Measurements from ENCODE around the gene SMOC2.

GRCh38 chr6:168527451-168528210 is 86.6 kb downstream of the SMOC2 start:
- TF ChIP-seq EP300 (conservative IDR thresholded peaks at IDR 0.05; ENCODE audit: poor library complexity, severe bottlenecking): no peak
- no peak for TF ChIP-seq CTCF (IDR thresholded peaks at IDR 0.05; ENCODE audit: poor library complexity, severe bottlenecking)
- TF ChIP-seq POLR2AphosphoS5 (IDR thresholded peaks at IDR 0.05): no peak
- TF ChIP-seq MXI1 (conservative IDR thresholded peaks at IDR 0.05; ENCODE audit: poor library complexity, severe bottlenecking): no peak
- no peak for TF ChIP-seq RAD21 (conservative IDR thresholded peaks at IDR 0.05)
- no peak for TF ChIP-seq REST (IDR thresholded peaks at IDR 0.05; ENCODE audit: borderline replicate concordance)
- TF ChIP-seq SMC3 (conservative IDR thresholded peaks at IDR 0.05; ENCODE audit: poor library complexity): no peak
